HG02642 (cell line): ENCODE measurements around the gene MPC1.
"Not testable (repeated sequence)": the region's sequence is repeated elsewhere in the genome, so short reads cannot be mapped to it uniquely, and the experiment has no call there.

Source experiments
- ATAC-seq: cut with Tn5 transposase; IDR thresholded peaks from one replicate; pipeline ENCODE4 v1.9.1; 2021; ENCODE audit warnings: mild to moderate bottlenecking; ENCODE audit not compliant: unreplicated experiment, poor library complexity

MPC1 gene

DNA sequence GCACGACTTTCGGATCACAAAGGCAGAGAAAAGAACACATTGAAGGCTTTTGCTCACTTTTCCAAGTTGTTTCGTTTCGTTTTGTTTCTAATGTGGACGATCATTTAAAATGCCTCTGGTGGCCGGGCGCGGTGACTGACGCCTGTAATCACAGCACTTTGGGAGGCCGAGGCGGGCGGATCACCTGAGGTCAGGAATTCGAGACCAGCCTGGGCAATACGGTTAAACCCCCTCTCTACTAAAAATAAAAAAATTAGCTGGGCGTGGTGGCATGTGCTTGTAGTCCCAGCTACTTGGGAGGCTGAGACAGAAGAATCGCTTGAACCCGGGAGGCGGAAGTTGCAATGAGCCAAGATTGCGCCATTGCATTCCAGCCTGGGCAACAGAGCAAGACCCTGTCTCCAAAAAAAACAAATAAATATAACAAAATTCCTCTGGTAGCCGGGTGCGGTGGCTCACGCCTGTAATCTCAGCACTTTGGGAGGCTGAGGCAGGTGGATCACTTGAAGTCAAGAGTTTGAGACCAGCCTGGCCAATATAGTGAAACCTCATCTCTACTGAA, 1.1 kb upstream of the MPC1 start:
- not testable (repeated sequence) for ATAC-seq

DNA sequence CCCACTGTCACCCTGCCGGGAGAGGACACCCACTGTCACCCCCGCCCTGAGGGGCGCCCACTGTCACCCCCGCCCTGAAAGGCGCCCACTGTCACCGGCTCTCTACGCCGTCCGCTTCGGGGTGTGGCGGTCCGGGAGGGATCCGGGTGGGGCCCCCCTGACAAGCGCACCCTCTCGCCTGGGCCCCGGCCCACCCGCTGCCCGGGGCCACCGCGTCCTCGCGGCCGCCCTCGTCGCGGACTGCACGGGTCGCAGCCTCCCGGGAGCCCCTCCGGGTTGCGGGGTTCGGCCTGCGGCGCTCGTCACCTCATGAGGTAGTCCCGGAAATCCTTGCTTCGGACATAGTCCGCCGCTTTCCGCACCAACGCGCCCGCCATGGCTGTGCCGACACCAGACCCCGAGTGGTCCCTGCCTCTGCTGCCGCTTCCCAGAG, 224 bp downstream of the MPC1 start:
- ATAC-seq, result no peak

DNA sequence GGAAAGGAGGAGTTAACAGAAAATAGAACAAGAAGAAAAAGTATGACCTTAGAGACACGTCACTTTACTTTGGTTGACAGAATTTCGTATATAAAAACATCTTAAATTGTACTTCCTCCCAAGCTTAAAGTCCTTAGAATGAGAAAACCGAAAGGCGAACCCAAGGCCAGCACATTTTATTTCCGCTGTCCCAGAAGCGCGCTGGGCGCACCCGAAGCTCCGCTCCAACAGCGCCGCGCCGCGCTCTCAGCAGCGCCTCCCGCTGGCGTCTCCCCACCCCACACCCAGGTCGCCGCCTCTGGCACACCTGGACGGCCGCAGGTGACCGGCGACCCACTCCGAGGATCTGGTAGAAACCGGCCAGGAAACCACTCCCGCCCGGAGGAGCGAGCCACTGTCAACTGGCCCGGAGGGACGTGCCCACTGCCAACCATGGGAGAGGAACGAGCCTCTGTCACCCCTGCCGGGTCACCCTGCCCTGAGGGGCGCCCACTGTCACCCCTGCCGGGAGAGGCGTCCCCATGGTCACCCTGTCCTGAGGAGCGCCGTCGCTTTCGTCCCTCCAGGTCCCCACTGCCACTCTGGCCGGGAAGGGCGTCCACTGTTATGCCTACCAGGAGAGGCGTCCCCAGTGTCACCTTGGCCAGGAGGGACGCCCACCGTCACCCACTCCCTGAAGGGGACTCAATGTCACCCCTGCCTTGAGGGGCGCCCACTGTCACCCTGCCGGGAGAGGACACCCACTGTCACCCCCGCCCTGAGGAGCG, 824 bp downstream of the MPC1 start:
- ATAC-seq, result peak; percentile 48

DNA sequence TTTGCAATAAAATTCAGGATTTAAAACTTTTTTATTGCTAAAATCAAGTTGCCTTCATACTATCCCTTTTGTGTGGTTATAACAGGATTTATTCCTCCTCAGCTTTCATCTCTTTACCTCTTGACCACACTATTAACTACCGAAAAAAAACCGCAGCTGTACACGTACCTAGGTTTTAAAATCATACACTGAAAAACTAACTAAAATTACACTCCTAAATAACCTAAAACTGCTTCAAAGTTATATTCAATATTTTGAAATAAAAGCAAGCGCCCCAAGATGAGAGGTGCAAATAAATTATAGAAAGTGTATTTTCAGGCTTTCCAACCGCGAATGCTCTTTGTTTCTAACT, 1.4 kb downstream of the MPC1 start:
- no peak for ATAC-seq

DNA sequence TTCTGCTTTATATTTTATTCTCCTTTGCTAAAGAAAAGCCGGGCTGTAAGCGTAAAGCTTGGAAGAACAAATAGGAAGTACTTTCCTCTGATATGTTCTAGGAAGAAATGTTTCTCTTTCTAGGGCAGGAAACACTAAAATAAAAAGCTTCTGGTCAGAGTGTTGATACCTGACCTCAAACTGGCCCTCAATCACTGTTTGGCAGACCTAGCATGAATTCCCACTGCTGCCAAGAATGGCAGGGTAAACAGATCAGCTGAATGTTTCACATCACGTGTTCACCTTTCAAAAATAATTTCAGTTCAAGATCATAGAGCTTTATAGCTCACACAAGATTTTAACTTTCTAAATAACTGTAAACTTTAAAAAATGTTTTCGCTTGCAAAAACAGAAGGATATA, 2.9 kb downstream of the MPC1 start:
- ATAC-seq, result no peak

DNA sequence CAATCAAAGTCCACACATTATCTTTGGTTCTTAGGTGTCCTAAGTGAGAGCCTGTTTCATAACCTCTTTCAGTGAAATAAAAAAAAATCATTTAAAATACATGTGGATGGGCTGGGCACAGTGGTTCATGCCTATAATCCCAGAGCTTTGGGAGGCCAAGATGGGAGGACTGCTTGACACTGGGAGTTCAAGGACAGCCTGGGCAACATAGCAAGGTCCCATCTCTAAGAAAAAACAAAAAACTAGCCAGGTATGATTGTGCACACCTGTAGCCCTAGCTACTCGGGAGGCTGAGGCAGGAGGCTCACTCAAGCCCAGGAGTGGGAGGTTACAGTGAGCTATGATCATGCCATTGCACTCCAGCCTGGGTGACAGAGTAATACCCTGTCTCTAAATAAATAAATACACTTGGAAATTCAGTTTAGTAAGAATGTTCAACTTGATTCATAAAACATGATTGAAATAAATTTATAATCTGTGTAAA, 3.6 kb downstream of the MPC1 start:
- no peak for ATAC-seq

DNA sequence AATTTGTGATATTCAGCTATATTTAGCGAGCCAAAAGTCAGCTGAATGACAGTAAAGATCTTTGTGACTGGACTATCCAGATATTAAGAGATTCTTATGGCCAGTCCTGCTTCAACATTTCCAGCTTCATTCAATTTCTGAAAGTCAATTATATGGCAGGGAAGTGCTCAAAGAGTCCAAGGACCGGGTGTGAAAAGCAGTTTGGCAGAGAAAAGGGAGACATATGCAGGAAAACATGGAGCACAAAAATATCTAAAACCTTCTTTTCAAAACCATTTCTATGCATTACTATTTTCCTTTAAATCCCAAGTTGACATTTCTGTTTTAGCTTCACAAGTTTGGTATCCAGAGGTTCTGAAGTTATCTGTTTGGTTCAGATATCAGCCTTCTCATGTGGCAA, 5.0 kb downstream of the MPC1 start:
- ATAC-seq, result no peak

DNA sequence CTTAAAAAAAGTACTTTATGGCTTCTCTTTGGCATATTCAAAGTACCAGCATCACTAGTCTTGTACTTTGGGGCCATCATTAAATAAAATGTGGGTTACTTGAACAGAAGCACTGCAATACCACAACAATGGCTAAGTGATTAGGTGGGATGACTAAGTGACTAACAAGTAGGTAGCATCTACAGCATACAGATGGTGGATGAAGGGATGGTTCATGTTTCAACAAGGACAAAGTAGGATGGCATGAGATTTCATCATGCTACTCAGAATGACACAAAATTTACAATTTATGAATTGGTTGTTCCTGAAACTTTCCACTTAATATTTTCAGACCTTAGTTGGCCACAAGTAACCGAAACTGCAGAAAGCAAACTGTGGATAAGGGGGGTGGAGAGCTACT, 7.7 kb downstream of the MPC1 start:
- no peak for ATAC-seq

DNA sequence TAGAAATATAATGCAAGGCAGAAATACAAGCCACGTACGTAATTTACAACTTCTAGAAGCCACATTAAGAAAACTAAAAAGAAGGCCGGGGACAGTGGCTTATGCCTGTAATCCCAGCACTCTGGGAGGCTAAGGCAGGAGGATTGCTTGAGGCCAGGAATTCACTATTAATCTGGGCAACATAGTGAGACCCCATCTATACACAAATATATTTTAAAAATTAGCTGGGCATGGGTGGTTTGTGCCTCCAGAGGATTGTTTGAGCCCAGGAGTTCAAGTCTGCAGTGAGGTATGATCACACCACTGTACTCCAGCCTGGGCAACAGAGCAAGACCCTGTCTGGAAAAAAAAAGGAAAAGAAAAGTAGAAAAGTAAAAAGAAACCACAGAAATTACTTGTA, 12.3 kb downstream of the MPC1 start:
- ATAC-seq, result no peak

DNA sequence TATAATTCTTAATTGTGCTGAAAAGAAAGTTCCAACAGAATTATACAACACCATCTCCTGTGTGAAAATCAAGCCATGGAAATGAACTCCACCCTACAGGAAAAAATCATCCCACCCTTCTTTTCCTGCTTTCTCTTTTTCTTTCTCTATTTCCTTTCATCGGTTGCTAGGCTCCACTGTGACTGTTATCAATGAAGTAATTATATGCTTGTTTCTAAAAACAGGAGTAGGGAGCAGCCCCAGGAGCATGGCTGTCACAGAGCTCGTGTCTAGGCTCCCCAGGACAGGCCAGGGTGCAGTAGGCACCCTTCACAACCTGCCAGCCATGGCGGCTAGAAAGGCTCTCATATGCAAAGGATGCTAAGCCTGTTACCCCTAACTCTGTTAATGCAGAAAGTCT, 13.0 kb downstream of the MPC1 start:
- ATAC-seq, result no peak

DNA sequence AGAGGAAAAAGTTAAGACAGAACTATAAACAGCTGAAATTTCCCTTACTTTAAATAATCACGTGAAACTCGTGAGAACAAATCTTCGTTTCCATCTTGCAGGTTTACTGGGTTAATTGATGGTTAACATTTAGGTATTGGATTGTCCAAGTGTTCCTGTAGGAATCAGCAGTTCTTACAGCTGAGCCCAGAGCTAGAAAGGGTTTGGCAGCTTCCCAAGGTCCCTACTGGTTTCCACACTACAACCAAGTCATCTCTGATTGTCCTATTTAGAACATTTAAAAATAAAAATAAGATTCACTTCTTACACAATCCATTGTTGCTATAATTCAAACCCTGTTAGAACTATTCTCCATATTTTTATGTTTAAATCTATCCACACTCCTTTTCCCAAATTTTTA, 15.8 kb downstream of the MPC1 start:
- ATAC-seq, result no peak

DNA sequence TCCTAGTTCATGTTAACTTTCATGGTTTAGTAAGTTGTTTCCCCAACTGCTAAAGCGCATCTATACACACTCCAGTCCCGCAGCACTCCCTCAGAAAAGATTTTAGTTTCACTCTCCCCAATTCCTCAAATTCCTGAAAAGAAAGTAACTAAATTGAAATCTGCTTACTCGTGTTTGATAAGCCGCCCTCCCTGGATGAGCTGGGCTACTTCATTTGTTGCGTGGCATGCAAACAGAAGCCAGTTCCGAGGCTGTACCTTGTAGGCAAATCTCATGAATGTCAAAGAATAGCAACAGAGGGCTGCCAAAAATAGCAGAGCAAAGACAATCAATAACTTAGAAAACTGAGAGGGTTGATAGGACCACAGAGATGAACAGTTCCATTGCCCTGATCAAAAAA, 16.9 kb downstream of the MPC1 start:
- ATAC-seq, result no peak

DNA sequence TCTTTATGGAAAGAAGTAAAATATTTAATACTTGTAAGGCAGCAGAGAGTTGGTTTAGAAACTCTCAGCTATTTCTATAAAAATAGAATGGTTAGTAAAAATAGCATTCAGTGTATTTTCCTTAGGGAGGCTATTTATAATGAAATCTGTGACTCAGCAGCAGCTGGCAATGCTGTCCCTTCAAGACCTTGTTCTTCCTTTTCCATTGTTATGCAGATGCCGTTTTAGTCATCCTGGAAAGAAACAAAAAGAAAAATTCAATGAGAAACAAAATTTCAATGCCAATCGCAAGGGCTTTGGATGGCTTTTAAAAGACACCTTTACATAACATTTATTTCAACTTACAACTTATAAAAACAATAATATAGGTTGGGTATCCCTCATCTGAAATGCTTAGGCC, 17.5 kb downstream of the MPC1 start:
- no peak for ATAC-seq

DNA sequence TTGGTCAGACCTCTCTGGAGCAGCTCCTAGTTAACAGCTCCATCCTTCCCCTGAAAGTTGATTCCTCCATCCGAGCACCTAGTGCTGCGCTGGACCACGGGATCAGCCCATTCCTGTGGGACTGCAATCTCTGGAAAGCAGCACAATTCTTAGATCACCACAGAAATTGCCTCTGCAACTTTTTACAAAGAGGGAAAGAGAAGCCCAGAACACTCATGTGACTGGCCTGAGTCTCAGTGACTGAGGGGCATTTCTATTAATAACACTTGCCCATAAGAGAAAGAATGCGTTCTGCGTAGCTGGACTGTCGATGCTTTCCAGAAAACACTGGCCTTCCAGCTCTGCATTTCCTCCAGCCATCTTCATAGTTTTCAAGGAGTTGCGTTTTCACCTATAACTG, 18.3 kb downstream of the MPC1 start:
- ATAC-seq, result no peak

DNA sequence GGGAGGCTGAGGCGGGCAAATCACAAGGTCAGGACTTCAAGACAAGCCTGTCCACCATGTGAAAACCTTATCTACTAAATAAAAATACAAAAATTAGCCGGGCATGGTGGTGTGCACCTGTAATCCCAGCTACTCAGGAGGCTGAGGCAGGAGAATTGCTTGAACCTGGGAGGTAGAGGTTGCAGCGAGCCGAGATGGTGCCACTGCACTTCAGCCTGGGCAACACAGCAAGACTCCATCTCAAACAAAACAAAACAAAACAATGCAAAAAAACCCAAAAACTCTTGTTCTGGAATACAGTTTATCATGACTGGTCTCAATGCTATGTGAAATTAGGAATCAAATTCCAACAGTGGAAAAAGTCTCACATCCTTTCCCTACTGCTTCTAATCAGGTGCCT, 20.3 kb downstream of the MPC1 start:
- ATAC-seq, result not testable (repeated sequence)

DNA sequence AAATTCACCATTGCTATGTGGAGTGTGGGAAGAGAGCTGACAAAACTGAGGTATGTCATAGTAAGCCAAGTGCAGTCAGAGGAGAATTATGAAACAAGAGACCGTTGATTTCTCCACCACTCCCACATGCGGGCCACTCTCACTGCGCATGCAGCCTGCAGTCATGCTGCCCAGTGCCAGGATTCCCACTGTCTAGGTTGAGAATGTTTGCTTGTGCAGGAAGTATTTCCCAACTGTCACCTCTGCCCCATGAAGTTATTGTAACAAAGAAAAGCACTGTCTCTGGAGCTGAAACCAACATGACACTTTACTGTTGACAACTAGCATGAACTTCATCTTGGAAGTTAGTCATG, 21.7 kb downstream of the MPC1 start:
- ATAC-seq, result no peak

DNA sequence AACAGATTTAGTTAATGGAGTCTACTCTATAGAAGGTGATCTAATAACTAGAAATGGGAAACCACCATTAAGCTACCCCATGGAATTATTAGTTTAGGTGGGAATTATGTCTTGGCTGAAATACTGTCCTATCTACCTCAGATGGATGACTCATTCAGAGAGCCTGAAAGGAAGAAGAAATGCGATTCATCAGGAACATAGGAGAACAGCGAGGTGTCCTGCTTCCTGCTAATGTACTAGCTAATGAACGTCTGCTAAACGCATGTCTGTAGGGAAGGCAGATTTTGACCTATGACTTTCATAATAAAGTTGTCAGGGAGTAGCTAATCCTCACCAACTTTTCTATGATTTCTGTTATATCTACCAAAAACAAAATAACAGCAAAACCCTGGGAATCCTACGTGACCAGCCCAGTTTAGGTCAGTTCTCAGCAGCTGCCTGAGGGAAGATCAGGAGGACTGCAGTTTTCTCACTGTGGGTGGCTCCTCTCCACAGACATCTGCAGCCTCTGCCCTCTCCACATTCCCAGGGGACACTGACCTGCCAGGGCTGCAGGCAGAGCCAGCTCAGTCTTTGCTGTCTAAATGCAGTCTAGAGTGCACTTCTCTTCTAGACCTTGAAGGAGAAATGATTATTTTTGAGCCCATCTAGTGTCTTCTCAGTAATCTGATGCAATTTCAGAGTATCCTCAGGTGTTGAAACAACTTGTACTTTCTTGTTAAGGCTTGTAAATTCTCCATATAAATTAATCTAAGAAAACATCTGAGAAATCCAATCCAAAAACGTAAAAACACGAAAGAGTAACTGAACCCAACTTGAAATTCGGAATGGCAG, 22.3 kb downstream of the MPC1 start:
- no peak for ATAC-seq

DNA sequence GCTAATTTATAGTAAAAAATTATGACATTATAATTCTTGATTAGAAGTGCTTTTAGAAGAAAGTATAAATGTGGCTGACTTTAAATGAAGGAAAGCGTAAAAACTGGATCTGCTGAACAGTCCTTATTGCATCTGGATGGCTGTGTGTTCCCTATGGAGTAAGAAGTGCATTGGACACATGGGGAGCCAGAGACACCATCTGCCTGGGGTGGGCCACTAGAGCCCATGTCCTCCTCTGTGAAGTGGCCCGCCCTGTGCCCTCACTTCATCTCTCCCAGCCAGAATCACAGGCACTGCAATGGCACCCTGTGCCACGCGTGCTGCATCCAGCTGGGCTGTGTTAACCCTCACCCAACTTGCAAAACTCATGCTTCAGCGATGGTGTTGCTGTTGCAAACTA, 27.2 kb downstream of the MPC1 start:
- no peak for ATAC-seq

DNA sequence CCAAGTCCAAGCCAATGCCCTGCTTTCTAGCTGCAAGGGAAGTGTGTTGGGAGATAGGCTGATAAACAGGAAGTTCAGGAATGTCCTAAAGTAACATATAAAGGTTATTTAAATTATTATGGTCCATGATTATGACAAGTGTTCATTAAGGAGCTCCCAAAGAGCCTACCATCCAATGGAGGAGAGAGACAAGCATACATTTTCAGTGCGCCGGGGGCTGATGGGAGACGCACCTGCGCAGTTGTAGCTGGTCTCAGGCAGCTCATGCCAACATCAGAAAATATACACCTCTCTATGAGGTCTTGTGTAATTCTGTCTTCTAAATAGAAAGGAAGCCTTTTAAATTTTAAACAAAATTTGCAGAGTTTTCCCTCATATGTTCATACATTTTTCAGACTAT, 27.8 kb downstream of the MPC1 start:
- ATAC-seq, result no peak

DNA sequence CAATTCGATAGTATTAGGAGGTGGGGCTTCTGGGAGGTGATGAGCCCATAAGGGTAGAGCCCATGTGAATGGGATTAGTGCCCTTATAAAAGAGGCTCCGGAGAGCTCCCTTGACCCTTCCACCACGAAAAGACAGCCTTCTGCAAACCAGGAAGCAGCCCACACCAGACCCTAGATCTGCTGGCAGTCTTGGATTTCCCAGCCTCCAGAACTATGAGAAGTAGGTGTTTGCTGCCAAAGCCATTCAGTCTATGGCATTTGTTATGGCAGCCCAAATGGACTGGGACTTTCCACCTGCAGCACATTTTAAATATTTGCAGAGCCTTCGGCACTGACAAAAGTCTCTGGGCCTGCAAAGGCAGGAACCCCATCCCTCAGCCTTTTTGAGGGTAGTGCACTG, 28.6 kb downstream of the MPC1 start:
- ATAC-seq, result no peak

DNA sequence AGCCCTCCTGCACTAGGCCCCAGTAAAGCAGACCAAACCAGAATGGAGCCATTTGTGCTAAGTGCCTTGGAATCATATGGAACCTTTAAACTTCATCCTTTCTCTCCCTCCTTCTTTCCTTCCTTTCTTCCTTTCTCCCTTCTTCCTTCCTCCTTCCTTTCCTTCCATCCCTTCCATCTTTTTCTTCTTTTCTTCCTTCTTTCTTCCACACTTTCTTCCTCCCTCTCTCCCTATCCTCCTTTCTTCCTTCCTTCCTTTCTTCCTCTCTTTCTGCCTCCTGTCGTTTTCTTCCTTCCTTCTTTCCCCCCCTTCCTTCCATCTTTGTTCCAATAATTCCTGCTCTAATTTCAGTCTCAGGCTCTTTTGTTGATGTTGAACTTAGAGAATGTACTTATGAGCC, 29.2 kb downstream of the MPC1 start:
- ATAC-seq, result no peak

DNA sequence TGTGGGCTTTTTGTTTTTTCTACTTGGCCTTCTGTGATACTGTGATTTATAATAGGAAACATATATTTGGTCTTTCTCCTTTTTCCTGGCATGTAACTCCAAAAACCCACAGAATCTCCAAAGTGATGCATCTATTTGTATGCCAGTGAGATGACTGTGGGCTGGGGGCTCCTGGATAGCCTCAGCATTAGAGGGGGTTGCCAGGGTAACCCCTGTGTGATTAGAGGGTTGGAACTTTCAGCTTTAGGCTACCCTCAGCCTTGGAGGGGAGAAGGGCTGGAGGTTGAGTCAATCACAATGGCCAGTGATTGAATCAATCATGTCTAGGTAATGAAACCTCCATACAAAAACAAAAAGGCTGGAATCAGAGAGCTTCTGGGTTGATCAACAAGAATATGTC, 29.8 kb downstream of the MPC1 start:
- no peak for ATAC-seq
